AG20443 (cell line): ENCODE measurements around the gene WDR48.

ENCODE experiments used
- DNase-seq: peaks from one replicate; pipeline ENCODE4 v3.0.0; 2012; ENCODE audit warnings: low spot score, mixed read lengths

Gene WDR48

GRCh38 chr3:39064646-39065045 is 12.8 kb downstream of the WDR48 start:
- DNase-seq: peak; percentile 59

- peak; percentile 71 for DNase-seq
Measured at GRCh38 chr3:39065197-39065596, 13.4 kb downstream of the WDR48 start.

- DNase-seq: peak; percentile 14
Measured at GRCh38 chr3:39067286-39067685, 15.5 kb downstream of the WDR48 start.

GRCh38 chr3:39068556-39068955 is 16.7 kb downstream of the WDR48 start:
- no peak for DNase-seq

- no peak for DNase-seq
Measured at GRCh38 chr3:39075910-39076309, 24.1 kb downstream of the WDR48 start.

DNA sequence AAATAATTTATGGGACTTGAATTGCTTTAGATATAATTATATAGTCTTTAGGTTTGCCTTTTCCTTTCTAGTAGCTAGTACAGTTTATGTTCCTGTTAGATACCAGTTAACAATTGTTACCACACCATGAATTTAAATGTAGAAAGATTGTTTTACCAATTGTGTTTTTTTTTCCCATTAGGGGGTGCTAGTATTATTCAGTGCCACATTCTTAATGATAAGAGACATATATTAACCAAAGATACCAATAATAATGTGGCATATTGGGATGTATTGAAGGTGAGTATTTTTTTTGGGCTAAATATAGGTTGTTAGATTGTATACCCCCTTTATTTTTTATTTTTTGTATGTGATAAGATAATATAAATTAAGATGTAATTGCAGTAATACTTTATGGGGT is 27.7 kb downstream of the WDR48 start:
- no peak for DNase-seq

- DNase-seq: no peak
Measured at GRCh38 chr3:39080026-39080425, 28.2 kb downstream of the WDR48 start.

DNA sequence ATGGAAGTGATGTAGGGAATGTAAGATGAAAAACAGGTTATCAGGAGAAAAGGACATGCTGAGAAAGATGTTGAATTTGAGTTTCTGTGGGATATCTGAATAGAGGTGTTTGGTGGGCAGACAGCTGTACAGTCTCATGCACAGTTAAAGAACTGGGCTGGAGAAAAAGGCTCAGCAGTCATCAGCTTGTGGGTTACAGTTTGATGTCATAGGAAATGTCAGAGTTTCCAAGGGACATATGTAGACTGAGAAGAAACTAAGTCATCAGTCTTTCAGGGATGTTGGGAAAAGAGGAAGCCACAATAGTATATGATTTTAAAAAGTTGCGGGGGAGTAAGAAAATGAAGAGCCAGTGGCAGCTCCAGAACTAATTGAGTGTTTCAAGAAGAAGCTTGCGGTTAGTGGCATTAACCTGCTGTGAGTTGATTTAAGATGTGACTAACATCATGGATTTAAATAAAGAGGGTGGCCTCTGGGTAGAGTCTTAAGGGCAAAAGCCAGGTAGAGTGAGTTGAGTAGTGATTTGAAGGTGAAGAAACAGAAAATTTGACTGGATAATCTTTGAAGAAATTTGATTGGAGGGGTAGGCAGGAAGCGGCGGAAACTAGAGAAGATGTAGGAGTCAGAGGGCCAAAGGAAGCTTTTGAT is 31.0 kb downstream of the WDR48 start:
- no peak for DNase-seq

DNA sequence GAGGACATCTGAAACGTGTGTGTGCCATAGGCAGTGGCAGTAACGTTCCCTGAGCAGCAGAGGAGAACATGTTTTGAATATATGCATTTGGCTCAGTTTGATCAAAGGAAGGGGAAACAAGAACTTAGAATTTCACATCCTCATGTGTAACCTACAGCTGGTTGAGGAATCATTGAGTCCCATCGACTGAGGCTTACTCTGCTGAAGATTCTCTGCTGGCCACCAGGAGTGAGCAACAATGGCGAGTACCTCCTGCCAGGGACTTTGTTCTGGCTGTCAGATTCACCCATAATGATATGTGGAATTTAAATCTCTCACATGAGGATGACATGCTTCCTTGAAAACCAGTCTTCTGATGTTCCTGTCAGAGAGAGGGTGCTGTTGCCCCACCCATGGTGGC is 34.3 kb downstream of the WDR48 start:
- no peak for DNase-seq

GRCh38 chr3:39088456-39088855 is 36.6 kb downstream of the WDR48 start:
- no peak for DNase-seq

DNA sequence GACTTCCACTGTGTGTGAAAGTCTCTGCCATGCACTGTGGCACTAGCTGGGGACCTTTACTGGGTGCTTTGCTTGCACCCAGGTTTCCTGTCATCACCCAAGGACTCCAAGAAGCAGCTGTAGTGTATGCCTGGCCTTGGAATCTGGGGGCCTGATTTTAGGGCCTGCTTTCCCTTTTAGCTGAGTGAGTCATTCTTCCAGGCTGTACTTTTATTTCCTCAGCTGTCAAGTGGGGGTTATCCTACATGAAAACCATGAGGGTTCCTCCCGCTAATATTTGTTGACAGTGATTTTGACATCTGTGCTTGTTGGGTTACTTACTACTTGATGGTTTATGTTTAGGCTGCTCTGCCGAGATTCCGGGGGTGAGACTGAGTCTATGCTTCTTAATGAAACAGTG is 37.1 kb downstream of the WDR48 start:
- no peak for DNase-seq

GRCh38 chr3:39090922-39091321 is 39.1 kb downstream of the WDR48 start:
- no peak for DNase-seq

DNA sequence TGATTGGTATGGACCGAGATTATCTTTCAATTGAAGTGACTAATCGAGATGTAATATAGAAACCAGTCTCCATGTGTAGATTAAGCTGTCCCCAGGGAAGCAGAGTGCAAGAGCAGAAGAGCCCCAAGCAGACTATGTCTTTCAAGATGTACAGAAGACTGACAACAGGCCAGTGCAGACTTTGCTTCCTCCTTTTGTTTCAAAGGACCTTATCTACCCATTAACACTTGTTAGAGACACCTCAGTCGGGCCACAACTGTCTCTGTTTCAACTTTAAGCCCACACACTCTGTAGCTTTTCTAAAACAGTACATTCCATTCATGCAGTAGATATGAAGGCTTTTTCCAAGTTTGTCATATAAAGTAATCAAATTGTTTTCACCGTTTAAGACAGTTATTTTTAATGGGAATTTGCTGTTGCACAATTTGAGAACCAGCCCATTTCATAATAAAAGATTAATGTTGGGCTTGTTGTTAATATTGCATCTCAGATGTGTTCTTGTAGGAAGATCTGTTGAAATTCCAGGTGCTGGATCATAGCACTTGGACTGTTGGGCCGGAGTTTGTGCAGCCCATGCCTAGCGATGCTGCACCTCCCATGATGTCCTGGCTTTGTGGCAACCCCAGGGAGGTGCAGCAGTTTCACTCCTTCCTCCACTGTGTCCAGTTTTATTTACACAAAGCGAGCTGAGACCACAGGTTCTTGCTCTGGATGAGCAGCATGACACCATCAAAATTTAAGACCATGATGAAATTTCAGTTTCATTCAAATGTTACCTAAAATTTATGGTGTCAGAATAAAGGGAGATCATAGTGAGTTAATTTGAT is 43.2 kb downstream of the WDR48 start:
- no peak for DNase-seq

GRCh38 chr3:39095778-39096177 is 44.0 kb downstream of the WDR48 start:
- no peak for DNase-seq

DNA sequence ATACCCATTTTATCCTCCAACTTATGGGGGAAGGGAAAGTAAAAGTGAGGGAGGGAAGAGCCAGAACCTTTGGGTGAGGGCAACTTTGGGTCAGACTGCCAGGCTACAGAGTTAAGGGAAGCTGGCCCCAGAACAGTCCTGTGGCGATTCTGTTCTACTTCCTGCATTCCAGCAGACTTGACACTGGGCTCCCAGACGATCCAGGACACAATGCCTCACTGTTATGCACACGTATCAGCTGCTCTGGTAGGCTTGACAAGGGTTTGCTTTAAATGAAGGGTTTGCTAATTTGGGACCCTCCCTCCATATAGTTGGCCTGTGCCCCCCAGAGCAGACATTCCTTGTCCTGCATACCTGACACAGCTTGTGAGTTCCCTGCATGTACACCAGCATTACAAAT is 45.0 kb downstream of the WDR48 start:
- DNase-seq: peak; percentile 61

DNA sequence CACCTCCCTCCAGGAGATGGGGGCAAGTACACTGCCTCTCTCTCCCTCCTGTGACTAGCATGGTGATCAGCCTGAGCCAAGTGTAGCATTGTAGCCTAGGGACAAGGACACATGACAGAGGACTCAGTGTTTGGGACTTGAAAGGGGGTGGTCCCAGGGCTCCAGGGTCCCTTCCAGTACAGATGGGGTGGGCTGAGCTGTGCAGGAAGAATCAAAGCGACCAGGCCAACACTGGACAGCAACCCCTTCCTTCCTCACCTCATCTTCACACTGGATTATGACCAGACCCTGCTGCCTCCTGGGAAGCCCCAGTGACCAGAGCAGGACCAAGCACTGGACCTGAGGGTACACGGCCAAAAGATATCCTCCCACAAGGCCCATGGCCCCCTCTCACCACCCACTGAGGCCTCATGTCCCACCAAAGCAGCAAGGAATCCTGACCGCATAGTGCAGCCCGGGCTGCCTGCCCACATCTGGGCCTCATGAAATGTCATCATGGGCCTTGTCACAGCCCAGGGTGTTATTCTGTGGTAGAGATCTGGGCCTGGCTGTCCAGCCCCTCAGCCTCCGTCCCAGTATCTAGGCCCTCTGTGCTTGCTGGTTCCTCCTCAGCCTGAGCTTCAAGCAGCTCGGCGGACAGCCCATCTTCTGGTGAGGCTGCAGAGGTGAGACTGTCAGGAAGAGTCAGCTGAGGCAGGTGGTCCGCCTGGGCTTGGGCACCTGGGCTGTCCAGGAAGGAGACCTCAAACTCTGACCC is 46.1 kb downstream of the WDR48 start:
- peak; percentile 47 for DNase-seq

GRCh38 chr3:39098473-39099000 is 46.7 kb downstream of the WDR48 start:
- no peak for DNase-seq

DNA sequence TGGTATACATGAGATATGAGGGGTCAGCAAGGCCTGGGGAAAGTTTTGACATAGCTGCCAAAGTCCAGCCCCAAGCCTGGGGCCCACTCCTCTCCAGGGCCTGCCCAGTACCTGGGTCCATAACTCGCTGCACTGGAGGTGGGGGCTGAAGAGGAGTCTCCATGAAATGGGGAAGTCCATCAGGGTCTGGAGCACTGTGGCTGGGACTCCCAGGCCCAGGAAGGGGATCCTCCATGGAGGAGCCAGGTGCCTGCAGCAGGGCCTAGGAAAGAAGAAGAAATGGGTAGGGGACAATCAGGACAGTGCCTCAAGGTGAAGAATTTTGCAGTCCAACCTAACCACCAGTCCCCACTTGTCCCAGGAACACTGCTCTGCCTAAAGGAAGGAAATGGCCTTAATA is 47.4 kb downstream of the WDR48 start:
- no peak for DNase-seq

DNA sequence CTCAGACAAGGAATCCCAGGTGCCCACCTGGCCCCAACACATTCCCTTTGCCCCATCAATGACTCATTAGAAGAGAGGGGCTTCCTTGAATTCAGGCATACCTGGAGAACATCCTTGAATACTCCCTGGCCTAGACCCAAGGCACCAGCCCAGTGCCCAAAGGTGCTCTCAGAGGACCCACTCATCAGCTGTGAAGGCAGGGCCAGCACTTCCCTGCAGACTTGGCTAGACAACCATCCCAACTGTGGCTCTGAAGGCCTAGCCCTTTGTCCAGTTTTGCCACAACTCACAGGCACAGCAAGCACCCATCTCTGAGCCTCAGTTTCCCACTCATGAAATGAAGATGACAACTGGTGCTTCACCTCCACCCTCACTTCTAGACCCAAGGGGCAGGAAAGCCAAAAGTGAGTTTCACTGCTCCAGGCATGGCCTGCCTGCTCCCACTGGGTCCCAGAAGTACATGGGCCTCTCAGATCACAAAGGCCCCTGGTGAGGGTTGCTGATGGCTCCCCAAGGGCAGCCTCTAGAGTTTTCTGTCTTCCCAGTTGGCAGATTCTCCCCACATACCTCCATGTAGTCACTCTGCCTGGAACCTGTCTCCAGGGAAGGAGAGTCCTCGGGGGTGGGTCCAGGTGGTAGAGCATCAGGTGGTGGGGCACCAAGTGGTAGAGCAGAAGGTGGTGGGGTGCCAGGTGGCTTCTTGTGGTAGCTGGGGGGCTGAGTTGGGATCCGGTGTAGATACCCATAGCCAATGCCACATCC is 48.1 kb downstream of the WDR48 start:
- DNase-seq: no peak

- DNase-seq: no peak
Measured at GRCh38 chr3:39100500-39100886, 48.7 kb downstream of the WDR48 start.

- peak; percentile 80 for DNase-seq
Measured at GRCh38 chr3:39101022-39101689, 49.3 kb downstream of the WDR48 start.
